B cell (primary cell): ENCODE data around the gene IL1RN. TPM values are rescaled to one million over a fixed set of nuclear protein-coding genes. Genes with fewer than 3 reads are reported as not detected.
A peak's percentile ranks its signal among the peaks of the same experiment; 100 is the strongest.

ENCODE experiments used
- ATAC-seq: fragments of 200-7000 bp; cut with Tn5 transposase; one replicate; pipeline ENCODE4 v1.10.0; 2021; ENCODE audit warnings: low read depth, mild to moderate bottlenecking, moderate number of reproducible peaks, moderate library complexity
- CTCF ChIA-PET: fragments of 350-600 bp; sonication (Branson Sonifier 250); formaldehyde crosslinking; loops from one replicate; lab custom pipeline; 2021; ENCODE audit warnings: antibody characterized with exemption, inconsistent platforms; lab: Charles Lee
- POLR2A ChIA-PET: fragments of 350-600 bp; sonication (Branson Sonifier 250); formaldehyde crosslinking; loops from one replicate; lab custom pipeline; 2021; ENCODE audit warnings: antibody characterized with exemption; lab: Charles Lee
- DNase-seq: peaks from one replicate; pipeline ENCODE4 v3.0.0; 2013
- H2AFZ ChIP-seq: 2 replicates; pipeline ENCODE4 v1.6.1; 2012; ENCODE audit warnings: mild to moderate bottlenecking, low read depth, low read length; ENCODE audit not compliant: insufficient read depth, poor library complexity, severe bottlenecking
- H3K27ac ChIP-seq, 2 donors: 1 replicate in 1 of 2; 2 replicates in 1 of 2; pipeline ENCODE4 v1.5.1; 2012 to 2013; ENCODE audit warnings: low read length in 2 of 2, mild to moderate bottlenecking in 2 of 2, moderate library complexity in 1 of 2
- H3K27me3 ChIP-seq, 4 experiments: fragments of 200-600 bp in 1 of 4; sonication (generic) in 1 of 4; replicated peaks in 1 of 4; 1 replicate in 2 of 4; 2 replicates in 2 of 4; pipeline versions ENCODE4 v1.6.1 to v1.7.0; 2013 to 2016; ENCODE audit warnings: low read length in 3 of 4, mild to moderate bottlenecking in 2 of 4, mixed read lengths in 1 of 4, moderate library complexity in 1 of 4; ENCODE audit not compliant: insufficient read depth in 4 of 4, control insufficient read depth in 3 of 4; ENCODE audit errors: control extremely low read depth in 1 of 4
- H3K36me3 ChIP-seq, 2 experiments: replicated peaks in 1 of 2; 1 replicate in 1 of 2; 2 replicates in 1 of 2; pipeline versions ENCODE4 v1.6.1 to v1.7.1; 2013; ENCODE audit warnings: low read length in 1 of 2; ENCODE audit not compliant: insufficient read depth in 2 of 2, control insufficient read depth in 1 of 2; ENCODE audit errors: control extremely low read depth in 1 of 2, extremely low read depth in 1 of 2
- H3K4me1 ChIP-seq, 2 donors: fragments of 200-600 bp in 1 of 2; sonication (generic) in 1 of 2; 1 replicate in 1 of 2; 2 replicates in 1 of 2; pipeline versions ENCODE4 v1.5.1 to v1.6.1; 2013 to 2017; ENCODE audit warnings: low read length in 2 of 2; ENCODE audit not compliant: control insufficient read depth in 2 of 2, insufficient read depth in 2 of 2
- H3K4me2 ChIP-seq: replicated peaks from 2 replicates; pipeline ENCODE3; 2012; ENCODE audit warnings: mild to moderate bottlenecking, low read depth, low read length; ENCODE audit not compliant: poor library complexity, severe bottlenecking
- H3K4me3 ChIP-seq, 5 experiments: fragments of 200-600 bp in 1 of 5; sonication (generic) in 1 of 5; 1 replicate in 3 of 5; 2 replicates in 2 of 5; pipeline versions ENCODE4 v1.5.1 to v1.7.0; 2011 to 2016; ENCODE audit warnings: low read length in 4 of 5, mild to moderate bottlenecking in 4 of 5, low read depth in 2 of 5, control low read depth in 1 of 5, moderate library complexity in 1 of 5; ENCODE audit not compliant: insufficient read depth in 1 of 5; ENCODE audit errors: control extremely low read depth in 1 of 5, extremely low read depth in 1 of 5
- H3K79me2 ChIP-seq: fragments of 200-600 bp; sonication (generic); one replicate; pipeline ENCODE4 v1.6.0; 2016; ENCODE audit warnings: low read length; ENCODE audit not compliant: control insufficient read depth, insufficient read depth
- H3K9ac ChIP-seq: fragments of 200-600 bp; sonication (generic); 2 replicates; pipeline ENCODE4 v1.6.1; 2017; ENCODE audit warnings: mild to moderate bottlenecking, low read length, moderate library complexity
- H3K9me3 ChIP-seq, 3 donors: one replicate each; pipeline versions ENCODE4 v1.6.1 to v1.7.1; 2013; ENCODE audit warnings: low read length in 2 of 3; ENCODE audit not compliant: control insufficient read depth in 2 of 3, insufficient read depth in 1 of 3; ENCODE audit errors: control extremely low read depth in 1 of 3
- H4K20me1 ChIP-seq: 2 replicates; pipeline ENCODE4 v1.6.0; 2012; ENCODE audit warnings: mild to moderate bottlenecking, low read length; ENCODE audit not compliant: insufficient read depth, control insufficient read depth, poor library complexity, severe bottlenecking
- H3K27ac Mint-ChIP-seq: one replicate; pipeline ENCODE4 v1.8.0; 2021; ENCODE audit warnings: mixed read lengths
- H3K27me3 Mint-ChIP-seq: one replicate; pipeline ENCODE4 v1.8.0; 2021; ENCODE audit warnings: mixed read lengths
- H3K4me1 Mint-ChIP-seq: one replicate; pipeline ENCODE4 v1.8.0; 2021; ENCODE audit warnings: mixed read lengths
- H3K4me3 Mint-ChIP-seq: one replicate; pipeline ENCODE4 v1.8.0; 2021; ENCODE audit warnings: mixed read lengths
- H3K9me3 Mint-ChIP-seq: one replicate; pipeline ENCODE4 v1.8.0; 2022; ENCODE audit warnings: mixed read lengths; ENCODE audit not compliant: insufficient read depth
- EZH2 ChIP-seq: IDR thresholded peaks from 2 replicates; pipeline ENCODE4 v1.6.1; 2012; ENCODE audit warnings: borderline replicate concordance, low read depth, mild to moderate bottlenecking, moderate library complexity, low read length; ENCODE audit not compliant: insufficient read depth, poor library complexity, severe bottlenecking
- WGBS: methylation state at CpG from one replicate; pipeline ENCODE4 v1.1.5; 2013; ENCODE audit warnings: missing lambda C conversion rate; ENCODE audit not compliant: insufficient coverage; 5-methylcytosine and 5-hydroxymethylcytosine counted together
- intact Hi-C: fragments of 100-400 bp; cut with micrococcal nuclease; formaldehyde crosslinking; loops from one replicate; pipeline ENCODE4 v1.10.0; 2022
- polyA plus RNA-seq: library from polyadenylated mRNA; depleted of rRNA; stranded (reverse); fragments of >200 nt; gene quantifications from 2 replicates; pipeline ENCODE4 v1.2.3, GENCODE V29; 2012
- total RNA-seq, 2 donors: library from RNA; stranded (reverse); fragments of 120-200 nt in 1 of 2; gene quantifications; 1 replicate in 1 of 2; 2 replicates in 1 of 2; pipeline versions ENCODE4 v1.2.3 to v1.2.4, GENCODE V29; 2013 to 2022
- TF ChIP-seq, protein P1 (sequence below): fragments of 200-600 bp; IDR thresholded peaks from one replicate; pipeline ENCODE4 v1.8.0; 2022; ENCODE audit warnings: antibody characterized with exemption, mild to moderate bottlenecking

Gene IL1RN
- total and polyA plus RNA-seq, 2 donors (not counting 1 experiment from before 2014, with no cell fraction given), result 0.79 TPM; not detected in 1

DNA sequence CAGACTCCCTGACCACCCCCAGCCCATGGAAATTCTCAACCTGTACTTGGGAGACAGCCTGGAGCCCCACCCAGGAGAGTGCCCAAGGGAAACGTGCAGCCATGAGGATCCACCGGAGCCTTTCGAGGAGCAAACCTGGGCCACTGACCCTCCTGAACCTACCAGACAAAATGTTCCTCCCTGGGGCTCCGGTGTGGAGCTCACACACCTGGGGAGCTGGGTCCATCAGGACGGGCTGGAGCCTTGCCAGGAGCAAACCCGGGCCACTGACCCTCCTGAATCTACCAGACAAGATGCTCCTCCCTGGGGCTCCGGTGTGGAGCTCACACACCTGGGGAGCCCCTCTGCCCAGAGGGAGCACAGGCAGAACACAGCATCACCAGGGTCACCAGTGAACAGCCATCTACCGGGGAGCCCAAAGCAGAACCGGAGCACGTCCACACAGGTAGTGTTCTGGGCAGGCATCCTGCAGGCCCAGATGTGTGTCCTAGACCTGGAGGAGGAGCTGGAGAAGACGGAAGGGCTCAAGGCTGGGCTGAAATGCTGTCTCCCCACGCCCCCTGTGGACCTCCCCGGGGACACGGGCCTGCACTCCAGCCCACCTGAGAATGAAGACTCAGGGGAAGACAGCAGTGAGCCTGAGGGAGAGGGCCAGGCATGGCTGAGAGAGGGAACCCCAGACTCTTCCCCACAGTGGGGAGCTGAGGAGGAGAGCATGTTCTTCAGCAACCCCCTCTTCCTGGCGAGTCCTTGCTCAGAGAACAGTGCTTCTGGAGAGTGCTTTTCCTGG, 55.3 kb downstream of the IL1RN start:
- POLR2A ChIA-PET, result no interaction called here
- Histone ChIP-seq H3K9ac (no peak overlapping the region), H3K79me2 (peaks cover 94% of the 10 kb centered on the region), H3K9me3 (no peaks in the 10 kb centered on the region), H3K27me3 (no peaks in the 10 kb centered on the region), H3K36me3 (peaks cover 2 to 90% of the 10 kb centered on the region in 2 experiments), H3K4me2 (no peak overlapping the region), H3K4me1 (peaks cover 62 to 83% of the 10 kb centered on the region in 2 donors), H3K4me3 (no peak overlapping the region), H2AFZ (no peak overlapping the region), H3K27ac (peak overlapping the region in 1 of 2 donors; percentile 73), H4K20me1 (peaks cover 98% of the 10 kb centered on the region)
- no peak for TF ChIP-seq EZH2
- TF ChIP-seq, protein P1, sequence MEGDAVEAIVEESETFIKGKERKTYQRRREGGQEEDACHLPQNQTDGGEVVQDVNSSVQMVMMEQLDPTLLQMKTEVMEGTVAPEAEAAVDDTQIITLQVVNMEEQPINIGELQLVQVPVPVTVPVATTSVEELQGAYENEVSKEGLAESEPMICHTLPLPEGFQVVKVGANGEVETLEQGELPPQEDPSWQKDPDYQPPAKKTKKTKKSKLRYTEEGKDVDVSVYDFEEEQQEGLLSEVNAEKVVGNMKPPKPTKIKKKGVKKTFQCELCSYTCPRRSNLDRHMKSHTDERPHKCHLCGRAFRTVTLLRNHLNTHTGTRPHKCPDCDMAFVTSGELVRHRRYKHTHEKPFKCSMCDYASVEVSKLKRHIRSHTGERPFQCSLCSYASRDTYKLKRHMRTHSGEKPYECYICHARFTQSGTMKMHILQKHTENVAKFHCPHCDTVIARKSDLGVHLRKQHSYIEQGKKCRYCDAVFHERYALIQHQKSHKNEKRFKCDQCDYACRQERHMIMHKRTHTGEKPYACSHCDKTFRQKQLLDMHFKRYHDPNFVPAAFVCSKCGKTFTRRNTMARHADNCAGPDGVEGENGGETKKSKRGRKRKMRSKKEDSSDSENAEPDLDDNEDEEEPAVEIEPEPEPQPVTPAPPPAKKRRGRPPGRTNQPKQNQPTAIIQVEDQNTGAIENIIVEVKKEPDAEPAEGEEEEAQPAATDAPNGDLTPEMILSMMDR, result no peak
- peak overlapping the region; percentile 90 for H3K27ac Mint-ChIP-seq
- 95% methylated on average over 14 of the region's 15 CpGs for WGBS
- DNase-seq (no peak), ATAC-seq (no peak)
- intact Hi-C loops, result no loop called here
- H3K4me3 Mint-ChIP-seq, result no peak overlapping the region
- CTCF ChIA-PET, result interaction anchor here (0.8 to 18.3 kb wide), 7 partner anchors 19 to 207 kb away, joined by 3 to 327 read pairs (median 10); no protein-coding TSS in a partner anchor
- H3K27me3 Mint-ChIP-seq, result no peaks in the 10 kb centered on the region
- no peaks in the 10 kb centered on the region for H3K9me3 Mint-ChIP-seq
- H3K4me1 Mint-ChIP-seq, result peaks cover 86% of the 10 kb centered on the region

DNA sequence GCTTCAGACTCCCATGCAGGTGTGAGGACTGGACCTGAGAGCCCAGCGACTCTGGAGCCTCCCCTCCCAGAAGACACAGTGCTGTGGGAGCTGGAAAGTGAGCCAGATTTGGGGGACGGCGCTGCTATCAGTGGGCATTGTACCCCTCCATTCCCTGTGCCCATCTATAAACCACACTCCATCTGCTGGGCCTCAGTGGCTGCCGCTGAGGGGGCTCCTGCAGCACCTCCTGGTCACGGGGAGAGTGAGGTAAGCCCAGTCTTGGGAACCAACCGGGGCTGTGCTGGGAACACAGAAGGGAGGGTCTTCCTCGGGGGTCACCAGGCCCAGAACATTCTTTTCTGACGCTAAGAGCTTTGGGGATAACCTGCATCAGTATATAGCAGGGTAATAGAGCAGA, 55.9 kb downstream of the IL1RN start:
- no peaks in the 10 kb centered on the region for H3K9me3 ChIP-seq
- ChIA-PET CTCF (interaction anchor here (0.8 to 14.9 kb wide), 7 partner anchors 9 to 207 kb away, joined by 3 to 257 read pairs (median 7); no protein-coding TSS in a partner anchor), POLR2A (no interaction called here)
- H3K27ac ChIP-seq, result peak overlapping the region in 1 of 2 donors; percentile 64
- no CpG with 5 or more reads among the region's 8 CpGs for WGBS
- peaks cover 98% of the 10 kb centered on the region for H4K20me1 ChIP-seq
- no peak overlapping the region for H3K4me3 ChIP-seq
- ATAC-seq (no peak), DNase-seq (no peak)
- no peaks in the 10 kb centered on the region for H3K27me3 Mint-ChIP-seq
- peaks cover 85% of the 10 kb centered on the region for H3K4me1 Mint-ChIP-seq
- no peak for TF ChIP-seq EZH2
- TF ChIP-seq, protein P1, result no peak
- H3K9me3 Mint-ChIP-seq, result no peaks in the 10 kb centered on the region
- intact Hi-C loops, result no loop called here
- H2AFZ ChIP-seq, result no peak overlapping the region
- no peaks in the 10 kb centered on the region for H3K27me3 ChIP-seq
- H3K4me3 Mint-ChIP-seq, result no peak overlapping the region
- H3K79me2 ChIP-seq, result peaks cover 94% of the 10 kb centered on the region
- no peak overlapping the region for H3K27ac Mint-ChIP-seq
- H3K9ac ChIP-seq, result no peak overlapping the region
- H3K4me1 ChIP-seq, result peaks cover 57 to 77% of the 10 kb centered on the region in 2 donors
- no peak overlapping the region for H3K4me2 ChIP-seq
- H3K36me3 ChIP-seq, result peaks cover 3 to 88% of the 10 kb centered on the region in 2 experiments
